ENCODE data around the gene ZNF217.
"Not testable (repeated sequence)": the region's sequence is repeated elsewhere in the genome, so short reads cannot be mapped to it uniquely, and the experiment has no call there.

- not testable (repeated sequence) for TF ChIP-seq POLR2AphosphoS5 (IDR thresholded peaks at IDR 0.05; ENCODE audit: borderline replicate concordance, low read depth, low read length); EZH2 (IDR thresholded peaks at IDR 0.05)
These were observed 11.2 kb upstream of the ZNF217 start for GRCh38 chr20:53604846-53605245.

Data from SK-N-MC (cell line).